SHP77 (cell line): Measurements from ENCODE around the gene SMOC2.

Source experiments
- DNase-seq, 2 experiments: peaks; one replicate each; lab custom pipeline; 2025; lab: John Stamatoyannopoulos, UW

SMOC2 gene

DNA sequence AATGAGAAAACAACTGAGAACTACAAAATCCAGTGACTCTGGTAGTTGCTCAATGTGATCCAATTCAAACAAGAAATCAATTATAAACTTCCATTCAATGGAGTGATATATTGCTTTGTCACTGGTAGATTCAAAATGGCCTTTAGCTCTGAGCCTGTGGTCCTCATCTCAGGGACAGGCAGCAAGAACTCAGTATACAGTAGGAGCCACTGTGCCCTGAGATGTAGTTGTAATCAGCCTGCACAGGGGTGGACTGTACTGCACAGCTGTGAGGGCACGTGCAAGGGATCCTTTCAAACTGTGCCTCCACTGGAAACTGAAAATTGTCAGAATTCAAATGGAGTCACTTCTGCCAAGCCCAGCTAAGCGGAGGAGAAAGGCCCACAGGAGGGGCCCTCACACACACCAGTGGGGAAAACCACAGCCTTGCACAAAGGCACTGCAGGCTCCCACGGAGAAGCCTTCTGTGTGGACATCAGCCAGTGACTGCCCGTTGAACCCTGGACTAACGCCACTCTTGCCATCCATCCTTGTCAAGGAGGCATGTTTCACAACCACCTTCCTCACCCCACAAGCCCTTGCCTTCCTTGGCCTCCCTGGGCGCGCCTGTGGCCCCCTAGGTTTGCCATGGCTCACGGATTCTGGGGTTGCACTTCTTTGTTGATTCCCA is 186.7 kb downstream of the SMOC2 start:
- no peak for DNase-seq

DNA sequence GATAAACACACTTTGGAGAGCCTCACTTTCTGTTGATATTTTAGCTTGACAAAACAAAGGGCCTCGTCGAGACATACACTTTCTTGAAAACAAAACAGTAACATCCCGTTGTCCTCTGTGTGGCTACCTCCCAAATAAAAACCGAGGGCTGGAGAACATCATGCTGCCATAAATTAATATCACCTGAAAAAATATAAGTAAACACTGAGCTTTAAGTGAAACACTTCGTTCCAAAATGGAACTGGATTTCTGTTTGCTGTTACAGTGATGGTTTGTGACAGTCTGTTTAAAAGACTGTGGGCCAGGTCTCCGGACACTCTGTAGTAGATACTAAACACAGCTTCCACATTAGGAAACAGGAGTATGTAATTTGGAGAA is 187.2 kb downstream of the SMOC2 start:
- DNase-seq: no peak

DNA sequence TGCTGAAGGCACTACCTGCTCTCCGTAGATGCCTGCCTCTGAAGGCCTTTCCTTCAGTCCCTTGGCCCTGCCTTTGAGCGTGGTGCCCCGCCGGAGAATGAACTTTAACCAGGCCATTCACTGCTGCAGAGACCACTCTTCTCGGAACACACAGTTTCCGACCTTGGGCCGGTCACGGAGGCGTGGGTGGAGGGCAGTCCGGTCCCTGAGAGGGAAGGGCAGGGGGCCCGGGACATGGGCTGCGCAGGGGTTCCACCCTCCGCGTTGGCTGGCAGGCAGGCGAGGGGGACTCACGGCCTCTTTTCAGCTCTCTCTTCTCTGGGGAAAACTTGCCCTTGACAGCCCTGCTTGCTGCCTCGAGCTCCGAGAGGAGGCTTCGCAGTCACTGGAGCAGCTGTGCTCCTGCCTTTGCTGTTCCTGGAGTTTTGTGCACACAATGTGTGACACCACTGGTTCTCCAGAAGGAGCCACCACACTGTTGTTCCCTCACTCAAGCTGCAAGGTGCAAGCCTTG is 187.8 kb downstream of the SMOC2 start:
- no peak for DNase-seq

DNA sequence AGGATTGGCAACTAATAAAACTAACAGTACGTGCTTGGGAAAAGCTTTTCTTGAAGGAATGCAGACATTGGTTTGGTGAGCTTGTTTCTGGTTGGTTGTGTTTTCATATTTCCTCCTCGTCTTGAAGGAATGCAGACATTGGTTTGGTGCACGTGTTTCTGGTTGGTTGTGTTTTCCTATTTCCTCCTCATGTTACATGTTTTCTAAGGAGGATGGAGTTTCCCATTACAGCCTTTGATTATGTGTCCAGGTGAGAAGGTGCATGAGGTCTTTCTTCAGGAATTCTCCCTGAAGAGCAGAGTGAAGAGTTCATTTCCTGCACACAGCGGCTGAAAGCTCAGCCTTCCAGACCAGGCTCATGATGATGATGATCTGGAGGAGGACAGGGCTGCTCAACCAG is 190.6 kb downstream of the SMOC2 start:
- no peak for DNase-seq

DNA sequence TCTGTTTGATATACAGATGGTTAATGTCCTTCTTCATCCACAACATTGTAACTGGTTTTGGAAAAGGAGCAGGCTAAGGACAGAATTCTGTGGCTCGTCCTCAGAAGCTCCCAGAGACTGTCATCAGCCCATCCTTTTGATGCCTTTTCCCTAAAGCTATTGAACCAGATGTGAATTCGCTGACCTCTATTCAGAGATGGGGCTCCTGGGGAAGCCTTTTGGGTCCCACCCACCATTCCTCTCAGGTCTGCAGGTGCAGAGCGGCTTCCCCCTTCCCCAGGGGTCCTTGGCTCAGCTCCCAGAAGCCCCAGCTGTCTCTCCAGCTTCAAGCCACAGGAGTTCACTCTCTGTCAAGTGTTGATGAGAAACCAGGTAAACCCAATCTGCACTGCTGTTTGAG is 191.7 kb downstream of the SMOC2 start:
- DNase-seq: no peak

DNA sequence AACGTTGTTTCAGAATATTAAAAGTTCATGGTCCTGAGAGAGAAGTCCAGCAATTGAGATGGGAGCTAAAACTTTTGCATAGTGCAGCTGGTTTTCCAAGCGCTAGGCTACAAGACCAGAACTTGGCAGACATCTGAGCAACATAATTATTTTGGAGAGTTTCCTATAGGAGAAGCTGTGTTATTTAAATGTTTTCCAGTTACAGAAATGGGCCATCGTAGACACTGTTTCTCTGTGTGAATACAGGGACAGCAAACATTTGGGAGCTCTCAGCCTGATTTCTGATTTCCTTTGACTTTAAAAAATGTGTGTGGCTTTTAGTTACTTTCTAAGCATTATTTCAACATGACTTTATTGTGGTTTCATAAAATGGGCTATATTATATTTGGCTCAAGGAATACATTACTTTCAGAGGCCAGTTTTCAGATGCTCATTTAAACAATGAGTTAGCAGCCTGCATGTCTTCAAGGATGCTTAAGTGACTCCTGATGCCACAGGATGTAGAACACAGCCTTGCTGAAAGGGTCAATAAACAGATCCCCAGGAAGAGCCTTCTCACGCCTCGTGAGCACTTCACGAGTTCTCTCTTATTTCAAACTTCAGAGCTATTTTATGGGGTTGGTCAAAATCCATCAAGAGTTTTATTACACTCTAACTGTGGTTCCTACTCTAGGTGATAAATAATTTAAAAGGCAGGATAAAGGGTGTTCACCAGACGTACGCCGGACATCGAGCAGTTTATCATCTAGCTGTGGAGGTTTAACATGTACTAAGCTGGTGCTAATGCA is 193.8 kb downstream of the SMOC2 start:
- no peak for DNase-seq

DNA sequence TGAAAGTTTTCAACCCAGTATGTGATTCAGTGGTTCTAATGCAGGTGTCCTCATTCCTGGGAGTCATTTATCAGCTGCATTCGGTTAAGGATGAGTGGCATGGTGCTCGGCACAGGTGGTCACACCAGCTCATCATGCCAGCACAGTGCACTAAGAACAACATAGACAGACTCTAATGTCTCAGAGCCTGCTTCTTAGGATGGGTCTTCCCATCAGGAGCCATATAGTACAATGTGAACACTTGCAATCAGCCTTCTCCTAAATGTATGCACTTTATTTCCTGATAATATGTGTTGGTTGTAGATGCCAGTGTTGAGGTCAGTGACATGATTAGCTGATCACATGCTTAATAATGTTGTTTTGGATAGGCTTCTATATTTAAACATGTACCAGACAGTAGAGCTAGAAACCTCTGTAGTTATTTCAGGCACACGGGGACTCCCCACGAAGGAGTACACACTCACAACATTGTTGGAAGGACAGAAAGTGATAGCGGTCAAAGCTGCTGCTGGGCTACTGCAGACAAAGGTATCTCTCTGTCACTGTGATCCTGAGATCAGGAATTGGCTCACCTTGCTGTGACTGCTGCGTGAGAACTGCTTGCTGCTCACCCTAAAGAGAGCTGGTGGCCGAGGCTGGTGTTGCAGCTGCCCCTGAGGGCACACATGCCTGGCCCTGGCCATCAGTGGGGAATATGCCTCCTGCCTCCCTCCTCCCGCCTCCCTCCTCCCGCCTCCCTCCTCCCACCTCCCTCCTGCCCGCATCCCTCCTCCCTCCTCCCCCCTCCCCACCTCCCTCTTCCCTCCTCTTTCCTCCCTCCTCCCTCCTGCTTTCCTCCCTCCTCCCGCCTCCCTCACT is 195.4 kb downstream of the SMOC2 start:
- DNase-seq: no peak

DNA sequence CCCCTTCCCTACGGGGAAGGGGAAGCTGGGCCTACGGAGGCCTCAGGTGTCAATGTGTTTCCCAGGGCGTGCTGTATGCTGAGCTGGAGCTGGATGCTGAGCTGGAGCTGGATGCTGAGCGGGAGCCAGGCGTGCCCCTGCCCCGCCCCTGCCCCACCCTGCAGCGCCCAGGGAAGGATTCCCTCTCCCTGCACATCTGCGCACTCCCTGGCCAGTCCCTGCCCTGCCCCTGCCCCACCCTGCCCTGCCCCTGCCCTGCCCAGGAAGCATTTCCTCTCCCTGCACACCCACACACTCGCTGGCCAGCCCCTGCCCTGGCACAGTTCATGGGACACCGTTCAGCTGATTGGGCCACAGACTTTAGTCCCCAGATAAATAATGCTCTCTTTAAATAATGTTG is 196.8 kb downstream of the SMOC2 start:
- no peak for DNase-seq

DNA sequence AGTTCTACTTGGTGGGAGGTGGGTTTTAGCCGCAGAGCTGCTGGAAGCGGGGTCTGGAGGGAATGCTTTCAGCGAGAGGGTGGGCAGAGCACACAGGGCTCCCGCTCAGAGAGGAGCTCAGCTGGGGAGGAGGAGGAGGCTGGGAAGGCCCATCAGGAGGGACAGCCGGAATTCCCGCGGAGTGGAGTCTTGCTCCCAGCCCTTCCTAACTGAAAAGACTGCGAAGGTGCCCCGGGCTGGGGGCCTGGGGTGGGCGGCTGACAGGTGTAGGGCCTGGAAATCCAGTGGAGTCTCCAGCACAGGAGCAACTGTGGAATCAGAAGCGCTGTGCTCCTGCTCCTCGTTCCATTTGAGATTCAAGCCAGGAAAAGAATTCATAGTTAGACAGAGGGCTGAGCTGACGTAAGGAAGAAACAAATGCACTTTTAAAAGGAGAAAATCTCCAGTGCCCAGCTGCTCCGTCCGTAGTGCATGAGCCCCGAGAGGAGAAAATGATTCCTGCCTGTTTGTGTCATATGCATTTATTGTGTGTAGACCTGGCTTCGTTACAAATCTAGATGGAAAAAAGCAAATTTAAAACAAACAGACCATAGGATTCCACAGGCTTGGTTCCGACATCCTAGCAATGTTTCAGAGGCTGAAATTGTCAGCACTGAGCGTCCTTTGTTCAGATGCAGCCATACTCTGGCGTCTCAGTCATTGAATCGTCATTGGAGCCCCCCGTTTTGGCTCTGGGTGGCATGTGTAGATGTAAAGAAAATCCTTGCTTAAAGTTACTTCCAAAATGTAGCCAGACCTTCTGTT is 197.7 kb downstream of the SMOC2 start:
- DNase-seq: no peak

DNA sequence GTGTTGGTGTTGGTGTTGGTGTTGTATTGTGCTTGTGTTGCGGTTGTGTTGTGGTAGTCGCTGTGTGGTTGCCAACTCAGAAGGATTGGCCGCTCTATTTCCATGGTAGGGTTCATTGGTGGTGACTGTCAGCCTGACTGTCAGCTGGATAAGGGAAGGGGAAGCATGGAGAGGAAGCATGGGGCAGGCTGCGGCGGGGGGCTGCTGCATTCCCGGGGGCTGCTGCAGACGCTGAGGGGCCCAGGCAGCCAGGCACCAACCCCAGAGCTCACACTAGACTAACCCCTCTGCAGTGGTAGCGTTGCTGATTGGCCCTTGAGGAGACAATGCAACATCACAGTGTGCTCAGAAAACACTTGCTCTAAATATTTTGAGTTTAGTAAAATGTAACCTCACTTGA is 199.2 kb downstream of the SMOC2 start:
- DNase-seq: no peak

DNA sequence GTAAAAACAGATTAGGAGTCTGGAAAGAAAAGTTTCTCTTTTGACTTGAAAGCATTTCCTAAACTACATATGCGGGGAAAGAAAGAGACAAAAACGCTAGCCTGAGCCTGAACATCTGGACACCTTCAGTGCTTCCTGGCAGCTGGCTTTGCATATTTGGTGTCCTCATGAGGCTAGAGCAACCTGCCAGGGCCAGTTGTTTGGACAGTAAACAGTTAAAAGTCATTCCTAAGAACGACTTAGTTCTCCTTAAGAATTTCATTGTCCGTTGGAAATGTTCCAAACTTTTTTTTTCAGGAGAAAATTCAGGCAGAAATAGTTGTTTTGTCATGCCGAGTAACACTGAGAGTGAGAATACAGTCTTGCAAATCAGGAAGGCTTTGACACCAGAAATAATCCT is 199.8 kb downstream of the SMOC2 start:
- no peak for DNase-seq

DNA sequence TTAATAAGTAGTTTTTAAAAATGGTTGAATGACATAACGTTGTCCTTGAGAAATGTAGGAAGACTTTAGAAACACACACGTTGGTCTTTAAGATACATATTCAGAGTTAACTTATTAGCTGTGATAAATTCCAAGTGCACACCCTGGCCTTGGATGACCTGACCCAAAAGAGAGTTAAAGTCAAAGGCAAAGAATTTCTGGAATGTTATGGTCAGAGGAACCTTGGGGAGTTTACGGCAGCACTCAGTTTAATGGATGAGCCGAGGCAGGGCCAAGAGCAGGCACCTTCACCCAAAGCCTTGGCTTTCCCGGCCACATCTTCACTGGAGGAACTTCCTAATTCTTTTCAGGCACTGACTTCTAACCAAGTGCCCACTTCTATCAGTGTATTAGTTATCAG is 200.5 kb downstream of the SMOC2 start:
- DNase-seq: no peak

DNA sequence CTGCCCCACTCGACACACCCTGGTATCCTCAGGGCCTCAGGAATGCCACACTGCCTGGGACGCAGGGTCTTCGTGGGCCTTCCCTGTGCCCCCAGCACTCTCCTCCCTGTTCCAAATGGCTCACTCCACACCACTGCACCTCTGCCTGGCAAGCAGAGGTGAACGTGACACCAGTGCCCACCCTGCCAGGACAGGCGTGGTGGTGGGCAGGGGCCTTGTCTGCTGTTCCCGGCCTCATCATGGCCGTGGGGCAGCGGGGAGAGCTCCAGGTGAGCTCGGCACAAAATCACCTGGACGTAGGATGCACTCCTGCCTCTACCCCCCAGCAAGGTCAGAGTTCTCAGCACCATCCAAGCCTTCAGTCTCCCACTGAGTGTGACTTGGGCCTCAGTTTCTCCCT is 202.4 kb downstream of the SMOC2 start:
- DNase-seq: no peak

DNA sequence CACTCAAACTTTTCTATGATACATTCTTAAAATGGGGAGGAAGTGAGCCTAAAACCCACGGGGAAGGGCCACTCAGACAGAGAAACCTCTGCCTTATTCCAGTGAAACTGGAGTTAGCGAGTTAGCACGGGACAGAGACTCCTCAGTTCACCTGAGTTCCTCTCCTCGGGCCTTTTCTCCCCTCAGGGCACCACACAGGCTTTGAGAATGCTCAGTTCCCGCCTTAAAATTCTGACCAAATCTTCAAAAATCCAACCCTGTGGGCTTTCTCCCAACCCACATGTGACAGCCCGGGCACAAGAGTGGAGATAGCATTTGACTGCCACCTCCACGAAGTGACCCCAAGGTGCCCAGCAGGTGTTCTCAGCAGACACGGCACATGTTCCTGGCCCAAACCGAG is 204.3 kb downstream of the SMOC2 start:
- DNase-seq: no peak

DNA sequence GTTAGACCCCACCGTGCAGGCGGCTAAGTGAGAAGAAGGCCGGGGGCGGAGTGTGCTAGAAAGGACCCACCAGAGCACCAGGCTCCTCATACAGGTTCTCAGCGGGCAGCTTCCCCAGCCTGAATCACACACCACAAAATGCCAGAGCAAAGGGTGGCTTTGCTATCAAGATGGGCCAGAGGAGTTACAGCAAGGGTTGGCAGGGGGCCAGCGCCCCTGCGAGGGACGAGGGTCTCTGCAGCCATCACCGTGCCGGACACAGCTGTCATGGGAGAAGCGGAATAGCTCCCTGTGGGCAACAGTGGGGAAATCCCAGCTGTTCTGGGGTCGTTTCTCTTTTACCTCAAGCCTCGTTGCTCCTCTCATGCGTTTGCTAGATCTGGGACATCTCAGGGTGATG is 206.3 kb downstream of the SMOC2 start:
- no peak for DNase-seq

DNA sequence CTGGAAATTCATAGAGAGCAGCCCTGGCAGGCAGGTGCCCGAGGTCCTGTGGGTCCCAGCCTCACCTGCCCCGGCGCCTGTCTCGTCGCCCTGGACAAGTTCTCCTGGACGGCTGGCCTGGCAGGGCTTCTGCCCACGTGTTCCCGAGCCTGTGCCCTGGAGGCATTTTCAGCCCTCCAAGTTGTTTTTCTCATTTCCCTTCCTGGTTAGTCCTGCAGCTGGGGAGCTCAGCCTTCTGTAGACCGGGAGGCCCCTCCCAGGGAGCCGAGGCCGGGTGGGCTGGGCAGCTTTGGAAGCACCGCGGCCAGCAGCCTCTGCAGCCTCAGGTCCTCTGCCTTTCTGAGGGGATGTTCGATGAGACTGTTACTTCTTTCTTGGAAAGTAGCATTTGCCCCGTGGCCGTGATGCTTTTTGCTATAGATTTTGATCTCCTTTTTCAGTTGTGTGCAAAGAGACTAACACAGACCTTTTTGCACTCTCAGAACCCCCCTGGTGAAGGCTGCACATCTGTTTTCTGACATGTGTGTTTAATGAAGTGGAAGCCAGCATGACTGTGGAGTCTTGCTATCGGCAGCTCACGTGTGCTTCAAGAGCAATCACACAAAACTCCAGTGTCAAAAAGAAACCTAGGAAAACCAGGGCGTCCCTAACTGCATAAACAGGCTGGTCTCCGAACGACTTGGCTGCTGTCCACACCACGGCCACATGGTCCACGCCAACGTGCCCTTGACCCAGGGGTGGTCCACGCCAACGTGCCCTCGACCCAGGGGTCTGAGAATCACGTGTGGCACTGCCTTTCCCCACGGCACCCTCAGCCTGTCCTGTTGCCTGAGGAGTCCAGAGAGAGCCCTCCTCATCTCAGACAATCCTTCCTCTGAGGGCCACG is 207.5 kb downstream of the SMOC2 start:
- no peak for DNase-seq

DNA sequence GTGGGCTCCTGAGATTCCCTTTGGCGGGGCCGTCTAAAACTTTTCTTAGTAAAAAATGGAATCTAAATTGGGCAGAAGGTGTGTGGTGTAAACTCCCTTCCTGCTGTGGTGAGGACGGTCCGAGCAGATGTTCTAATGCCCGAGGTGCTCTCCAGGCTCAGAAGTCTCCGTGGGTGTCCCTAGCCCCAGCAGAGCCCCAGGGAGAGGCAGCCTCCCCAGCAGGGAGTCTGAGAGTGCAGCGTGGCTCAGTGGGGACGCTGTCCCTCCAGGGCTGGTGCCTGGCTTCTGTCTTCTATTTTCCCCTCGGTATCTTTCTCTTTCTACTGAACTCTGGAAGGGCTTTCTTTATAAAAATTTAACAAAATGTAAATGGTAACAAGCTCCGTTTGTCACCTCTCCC is 208.2 kb downstream of the SMOC2 start:
- no peak for DNase-seq

DNA sequence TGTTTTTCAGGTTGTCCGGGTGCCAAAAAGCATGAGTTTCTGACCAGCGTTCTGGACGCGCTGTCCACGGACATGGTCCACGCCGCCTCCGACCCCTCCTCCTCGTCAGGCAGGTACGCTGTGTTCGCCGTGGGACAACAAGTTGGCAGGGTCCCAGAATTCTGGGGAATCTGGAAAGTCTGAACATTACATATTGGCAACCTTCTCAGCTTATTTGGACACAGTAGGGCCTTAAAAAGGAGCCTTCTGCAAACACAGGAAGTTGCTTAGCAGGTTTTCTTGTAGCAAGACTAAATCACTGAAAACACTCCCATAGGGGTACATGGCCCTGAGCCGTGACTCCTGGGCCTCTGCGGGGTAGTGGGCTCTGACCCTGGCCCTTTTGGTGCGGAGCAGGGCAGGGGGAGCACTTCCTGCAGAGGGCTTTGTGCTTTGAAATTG is 209.7 kb downstream of the SMOC2 start:
- no peak for DNase-seq

DNA sequence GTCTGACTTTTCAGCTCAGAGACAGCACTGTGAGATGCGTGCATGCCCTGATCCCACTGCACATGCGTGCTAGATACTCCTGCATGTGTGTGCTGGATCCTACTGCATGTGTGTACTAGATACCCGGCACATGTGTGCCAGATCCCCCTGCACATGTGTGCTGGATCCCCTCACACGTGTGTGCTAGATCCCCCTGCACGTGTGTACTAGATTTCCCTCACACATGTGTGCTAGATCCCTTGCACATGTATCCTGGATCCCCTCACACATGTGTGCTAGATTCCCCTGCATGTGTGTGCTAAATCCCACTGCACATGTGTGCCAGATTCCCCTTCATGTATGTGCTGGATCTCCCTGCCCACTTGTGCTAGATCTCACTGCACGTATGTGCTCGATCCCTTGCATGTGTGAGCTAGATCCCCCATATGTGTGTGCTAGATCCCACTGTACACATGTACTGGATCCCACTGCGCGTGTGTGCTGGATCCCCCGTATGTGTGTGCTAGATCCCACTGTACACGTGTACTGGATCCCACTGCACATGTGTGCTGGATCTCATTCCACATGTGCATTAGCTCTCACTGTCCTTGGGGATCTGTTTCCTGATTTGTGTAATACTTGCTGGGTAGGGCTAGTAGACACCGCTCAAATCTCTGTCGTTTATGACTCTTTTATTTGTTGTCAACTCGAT is 214.6 kb downstream of the SMOC2 start:
- no peak for DNase-seq

DNA sequence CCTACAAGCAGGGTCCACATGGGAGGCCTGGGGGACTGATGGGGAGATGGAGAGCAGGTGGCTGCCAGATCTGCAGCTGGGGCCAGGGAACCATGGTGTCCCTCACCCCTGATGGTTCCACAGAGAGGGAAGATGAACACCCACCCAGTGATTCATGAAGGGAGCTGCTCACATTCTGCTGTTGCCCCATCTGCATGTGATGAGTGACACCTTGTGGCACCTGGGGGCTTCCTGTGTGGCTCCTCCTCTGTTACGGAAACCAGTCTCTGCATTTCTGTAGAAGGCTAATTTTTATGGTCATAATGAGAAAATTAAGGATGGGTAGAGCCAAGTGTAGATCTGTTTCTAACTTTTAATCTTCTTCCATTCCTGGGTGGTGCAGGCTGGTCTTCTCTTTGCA is 217.1 kb downstream of the SMOC2 start:
- no peak for DNase-seq
